HG03280 (cell line): ENCODE results near the gene BRCA1.
A peak's percentile ranks its signal among the peaks of the same experiment; 100 is the strongest.
"Not testable (repeated sequence)": the region's sequence is repeated elsewhere in the genome, so short reads cannot be mapped to it uniquely, and the experiment has no call there.

ENCODE experiments used
- ATAC-seq: cut with Tn5 transposase; IDR thresholded peaks from one replicate; pipeline ENCODE4 v1.9.1; 2021; ENCODE audit warnings: mild to moderate bottlenecking, moderate library complexity; ENCODE audit not compliant: unreplicated experiment

Gene BRCA1

DNA sequence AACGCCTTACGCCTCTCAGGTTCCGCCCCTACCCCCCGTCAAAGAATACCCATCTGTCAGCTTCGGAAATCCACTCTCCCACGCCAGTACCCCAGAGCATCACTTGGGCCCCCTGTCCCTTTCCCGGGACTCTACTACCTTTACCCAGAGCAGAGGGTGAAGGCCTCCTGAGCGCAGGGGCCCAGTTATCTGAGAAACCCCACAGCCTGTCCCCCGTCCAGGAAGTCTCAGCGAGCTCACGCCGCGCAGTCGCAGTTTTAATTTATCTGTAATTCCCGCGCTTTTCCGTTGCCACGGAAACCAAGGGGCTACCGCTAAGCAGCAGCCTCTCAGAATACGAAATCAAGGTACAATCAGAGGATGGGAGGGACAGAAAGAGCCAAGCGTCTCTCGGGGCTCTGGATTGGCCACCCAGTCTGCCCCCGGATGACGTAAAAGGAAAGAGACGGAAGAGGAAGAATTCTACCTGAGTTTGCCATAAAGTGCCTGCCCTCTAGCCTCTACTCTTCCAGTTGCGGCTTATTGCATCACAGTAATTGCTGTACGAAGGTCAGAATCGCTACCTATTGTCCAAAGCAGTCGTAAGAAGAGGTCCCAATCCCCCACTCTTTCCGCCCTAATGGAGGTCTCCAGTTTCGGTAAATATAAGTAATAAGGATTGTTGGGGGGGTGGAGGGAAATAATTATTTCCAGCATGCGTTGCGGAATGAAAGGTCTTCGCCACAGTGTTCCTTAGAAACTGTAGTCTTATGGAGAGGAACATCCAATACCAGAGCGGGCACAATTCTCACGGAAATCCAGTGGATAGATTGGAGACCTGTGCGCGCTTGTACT lies at the start of gene BRCA1:
BRCA1 (minus strand) TSS at position 232 of the 834 bp plus-strand sequence. CDS start 1,268 bp downstream, outside the sequence.
- ATAC-seq, result peak; percentile 96

DNA sequence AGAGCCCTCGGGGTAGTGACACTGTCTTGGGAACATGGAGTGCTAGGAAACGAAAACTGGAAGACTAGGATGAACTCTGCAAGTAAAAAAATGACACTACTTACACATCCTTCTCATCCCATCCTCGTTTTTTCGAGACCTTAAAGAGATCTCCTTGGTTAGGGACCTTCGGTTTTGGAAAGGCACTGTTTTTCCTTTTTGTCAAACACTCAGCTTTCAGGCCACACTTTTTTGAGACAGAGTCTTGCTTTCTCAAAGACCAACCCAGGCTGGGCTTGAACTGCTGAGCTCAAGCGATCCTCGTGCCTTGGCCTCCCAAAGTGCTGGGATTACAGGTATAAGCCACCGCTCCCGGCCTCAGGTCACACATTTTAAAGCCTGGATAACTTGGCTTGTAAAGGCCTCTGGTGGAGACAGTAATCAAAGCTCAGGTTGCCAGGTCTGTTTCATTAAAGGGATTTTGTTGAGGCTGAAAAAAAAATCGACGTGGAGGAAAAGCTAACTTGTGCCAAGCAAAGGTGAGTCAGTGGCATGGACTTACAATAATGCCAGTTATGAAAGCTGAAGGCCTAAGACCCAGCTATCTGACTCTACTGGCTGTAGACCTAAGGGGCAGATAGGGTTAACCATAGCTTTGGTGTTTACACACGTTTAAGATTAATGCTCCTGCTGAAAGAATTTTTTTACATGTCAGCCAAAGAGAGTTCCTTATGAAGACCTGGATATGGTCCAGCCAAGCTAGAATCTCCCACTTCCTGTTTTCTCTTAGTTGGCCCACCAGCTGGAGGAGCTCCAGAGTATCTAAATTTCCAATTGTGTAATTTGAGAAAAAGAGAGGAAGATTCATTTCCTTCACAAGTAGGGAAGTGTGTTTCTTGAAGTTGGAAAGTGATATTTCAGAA lies 46.7 kb upstream of the BRCA1 start:
- no peak for ATAC-seq

DNA sequence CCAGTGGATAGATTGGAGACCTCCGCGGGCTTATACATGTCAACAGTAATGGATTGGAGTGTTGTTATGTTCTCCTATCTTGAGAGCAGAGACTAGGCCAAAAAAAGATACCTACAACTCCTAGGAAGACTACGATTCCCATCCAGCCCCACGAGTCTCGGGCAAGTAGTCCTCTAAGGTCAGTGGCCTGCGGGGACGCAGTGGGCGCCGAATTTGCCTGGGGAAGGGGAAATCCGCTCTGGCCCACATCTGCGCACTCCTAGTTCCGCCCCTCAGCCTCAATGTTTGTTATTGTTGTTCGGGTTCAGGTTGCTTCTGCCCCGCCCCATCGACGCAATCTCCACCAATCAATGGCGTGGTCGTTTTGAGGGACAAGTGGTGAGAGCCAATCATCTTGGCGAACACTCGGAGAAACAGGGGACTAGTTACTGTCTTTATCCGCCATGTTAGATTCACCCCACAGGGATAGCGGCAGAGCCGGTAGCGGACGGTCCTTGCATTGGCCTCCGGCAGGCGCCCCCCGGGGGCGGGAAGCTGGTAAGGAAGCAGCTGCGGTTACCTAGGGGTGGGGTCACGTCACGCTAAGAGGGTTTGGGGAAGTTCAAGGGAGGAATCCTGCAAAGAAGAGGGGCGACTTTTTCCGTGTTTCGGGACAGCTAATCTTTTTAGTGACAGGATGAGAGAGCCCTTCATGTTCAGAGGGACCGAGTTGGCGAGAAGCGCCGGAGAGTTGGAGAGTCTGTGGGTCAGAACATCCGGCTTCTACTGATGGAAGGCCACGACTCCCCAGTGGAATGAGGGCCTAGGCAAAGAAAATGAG lies 45.8 kb upstream of the BRCA1 start, which contains the start of gene NBR1:
NBR1 (plus strand) TSS at position 449 of the 820 bp plus-strand sequence. CDS start 4,586 bp downstream, outside the sequence.
- ATAC-seq, result peak; percentile 81

DNA sequence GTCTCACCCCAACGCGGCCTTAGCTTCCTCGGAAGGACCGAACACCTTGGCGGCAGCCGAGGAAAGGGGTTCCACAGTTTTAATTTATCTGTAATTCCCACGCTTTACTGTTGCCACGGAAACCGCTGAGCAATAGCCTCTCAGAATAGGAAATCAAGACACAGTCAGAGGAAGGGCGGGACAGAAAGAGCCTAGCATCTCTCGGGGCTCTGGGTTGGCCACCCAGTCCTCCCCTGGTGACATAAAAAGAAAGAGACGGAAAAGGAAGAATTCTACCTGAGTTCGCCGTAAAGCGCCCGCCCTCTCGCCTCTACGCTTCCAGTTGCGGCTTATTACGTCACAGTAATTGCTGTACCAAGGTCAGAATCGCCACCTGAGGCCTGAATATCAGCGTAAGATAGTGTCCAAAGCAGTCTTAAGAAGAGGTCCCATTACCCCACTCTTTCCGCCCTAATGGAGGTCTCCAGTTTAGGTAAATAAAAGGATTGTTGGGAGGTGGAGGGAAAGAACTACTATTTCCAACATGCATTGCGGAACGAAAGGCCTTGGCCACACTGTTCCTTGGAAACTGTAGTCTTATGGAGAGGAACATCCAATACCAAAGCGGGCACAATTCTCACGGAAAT lies 45.1 kb upstream of the BRCA1 start:
- ATAC-seq, result peak; percentile 71

DNA sequence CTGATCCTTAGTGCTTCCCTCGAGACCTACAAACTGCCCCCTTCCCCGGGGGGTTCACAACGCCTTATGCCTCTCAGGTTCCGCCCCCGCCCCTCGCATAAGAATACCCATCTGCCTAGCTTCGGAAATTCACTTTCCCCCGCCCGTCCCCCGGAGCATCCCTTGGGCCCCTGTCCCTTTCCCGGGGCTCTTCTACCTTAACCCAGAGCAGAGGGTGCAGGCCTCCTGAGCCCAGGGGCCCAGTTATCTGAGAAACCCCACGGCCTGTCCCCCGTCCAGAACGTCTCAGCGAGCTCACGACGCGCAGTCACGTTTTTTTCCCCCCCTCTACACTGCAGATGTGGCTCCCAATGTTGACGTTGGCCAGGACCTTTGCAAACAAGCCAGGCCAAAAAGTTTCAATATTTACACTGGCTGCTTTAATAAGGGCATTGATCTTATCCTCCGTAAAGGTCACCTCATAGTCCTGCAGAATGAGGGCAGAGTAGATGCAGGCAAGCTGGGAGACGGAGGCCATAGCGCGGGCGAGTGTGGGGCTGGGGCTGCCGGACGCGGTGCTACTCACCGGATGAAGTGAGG lies 44.5 kb upstream of the BRCA1 start:
- no peak for ATAC-seq

DNA sequence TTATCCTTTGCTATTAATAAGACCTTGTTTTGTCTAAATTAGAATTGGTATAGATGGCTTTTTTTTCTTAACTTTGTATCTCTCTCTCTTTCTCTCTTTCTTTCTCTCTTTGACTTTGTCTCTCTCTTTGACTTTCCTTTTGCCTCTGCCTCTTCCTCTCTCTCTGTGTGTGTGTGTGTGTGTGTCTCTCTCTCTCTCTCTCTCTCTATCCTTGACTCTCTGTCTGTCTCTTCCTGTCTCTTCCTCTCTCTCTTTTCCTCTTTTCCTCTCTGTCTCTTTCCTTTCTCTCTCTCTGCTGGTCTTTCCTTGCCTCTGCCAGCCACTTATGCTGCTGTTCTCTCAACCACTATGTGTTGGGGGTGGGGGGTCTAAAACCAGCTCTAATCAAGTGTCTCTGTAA lies 40.8 kb upstream of the BRCA1 start:
- not testable (repeated sequence) for ATAC-seq

DNA sequence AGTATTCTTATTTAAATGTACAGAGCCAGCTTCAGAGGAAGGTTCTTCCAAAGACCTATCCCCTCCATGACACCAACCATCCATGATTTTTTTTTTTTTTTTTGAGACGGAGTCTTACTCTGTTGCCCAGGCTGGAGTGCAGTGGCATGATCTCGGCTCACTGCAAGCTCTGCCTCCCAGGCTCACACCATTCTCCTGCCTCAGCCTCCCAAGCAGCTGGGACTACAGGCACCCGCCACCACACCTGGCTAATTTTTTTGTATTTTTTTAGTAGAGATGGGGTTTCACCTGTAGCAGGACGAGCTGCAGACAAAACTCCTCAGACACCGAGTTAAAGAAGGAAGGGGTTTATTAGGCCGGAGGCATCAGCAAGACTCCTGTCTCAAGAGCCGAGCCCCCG lies 34.8 kb upstream of the BRCA1 start:
- not testable (repeated sequence) for ATAC-seq

DNA sequence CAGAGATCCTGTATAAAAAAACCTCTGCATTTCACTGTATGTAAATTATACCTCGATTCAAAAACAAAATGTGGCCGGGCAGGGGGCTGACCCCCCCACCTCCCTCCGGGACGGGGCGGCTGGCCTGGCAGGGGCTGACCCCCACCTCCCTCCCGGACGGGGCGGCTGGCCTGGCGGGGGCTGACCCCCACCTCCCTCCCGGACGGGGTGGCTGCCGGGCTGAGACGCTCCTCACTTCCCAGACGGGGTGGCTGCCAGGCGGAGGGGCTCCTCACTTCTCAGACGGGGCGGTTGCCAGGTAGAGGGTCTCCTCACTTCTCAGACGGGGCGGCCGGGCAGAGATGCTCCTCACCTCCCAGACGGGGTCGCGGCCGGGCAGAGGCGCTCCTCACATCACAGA lies 34.1 kb upstream of the BRCA1 start:
- not testable (repeated sequence) for ATAC-seq

DNA sequence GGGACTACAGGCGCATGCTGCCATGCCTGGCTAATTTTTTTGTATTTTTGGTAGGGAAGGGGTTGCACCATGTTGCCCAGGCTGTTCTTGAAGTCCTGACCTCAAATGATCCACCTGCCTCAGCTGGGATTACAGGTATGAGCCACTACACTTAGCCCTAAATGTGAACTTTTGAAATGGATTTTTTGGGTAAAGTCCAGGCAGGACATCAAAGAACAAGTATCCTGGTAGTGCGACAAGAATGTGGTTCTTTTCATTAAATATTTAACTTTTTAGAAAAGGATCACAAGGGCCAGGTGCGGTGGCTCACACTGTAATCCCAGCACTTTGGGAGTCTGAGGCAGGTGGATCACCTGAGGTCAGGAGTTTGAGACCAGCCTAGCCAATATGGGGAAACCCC lies 30.5 kb upstream of the BRCA1 start:
- no peak for ATAC-seq

DNA sequence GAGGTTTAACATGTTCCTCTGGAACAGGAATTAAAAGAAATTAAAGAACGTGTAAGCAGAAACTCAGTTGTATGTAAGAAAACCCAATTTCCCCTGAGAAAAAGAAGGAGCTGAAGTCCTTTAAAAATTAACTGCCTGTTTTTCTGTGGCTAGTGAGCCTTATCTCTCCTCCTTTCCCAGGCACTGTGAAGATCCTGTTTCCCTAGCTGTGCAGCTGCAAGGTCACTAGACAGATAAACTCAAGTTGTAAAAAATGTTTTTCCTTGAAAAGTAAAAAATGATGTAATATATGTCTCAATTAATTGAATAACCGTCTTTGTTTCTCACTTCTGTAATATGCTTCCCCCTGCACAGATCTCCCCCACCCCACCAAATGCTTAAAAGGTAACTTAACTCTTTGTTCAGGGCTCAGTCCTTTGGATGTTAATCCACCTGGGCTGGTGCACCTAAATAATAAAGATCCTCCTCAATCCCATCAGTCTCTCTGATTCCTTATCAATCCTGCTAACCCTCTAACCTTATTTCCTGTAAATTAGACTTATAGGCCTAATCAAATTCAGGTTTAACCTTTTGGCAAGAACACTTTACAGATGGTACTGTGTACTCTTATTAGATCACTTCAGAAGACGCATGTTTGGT lies 28.2 kb upstream of the BRCA1 start:
- ATAC-seq, result not testable (repeated sequence)

DNA sequence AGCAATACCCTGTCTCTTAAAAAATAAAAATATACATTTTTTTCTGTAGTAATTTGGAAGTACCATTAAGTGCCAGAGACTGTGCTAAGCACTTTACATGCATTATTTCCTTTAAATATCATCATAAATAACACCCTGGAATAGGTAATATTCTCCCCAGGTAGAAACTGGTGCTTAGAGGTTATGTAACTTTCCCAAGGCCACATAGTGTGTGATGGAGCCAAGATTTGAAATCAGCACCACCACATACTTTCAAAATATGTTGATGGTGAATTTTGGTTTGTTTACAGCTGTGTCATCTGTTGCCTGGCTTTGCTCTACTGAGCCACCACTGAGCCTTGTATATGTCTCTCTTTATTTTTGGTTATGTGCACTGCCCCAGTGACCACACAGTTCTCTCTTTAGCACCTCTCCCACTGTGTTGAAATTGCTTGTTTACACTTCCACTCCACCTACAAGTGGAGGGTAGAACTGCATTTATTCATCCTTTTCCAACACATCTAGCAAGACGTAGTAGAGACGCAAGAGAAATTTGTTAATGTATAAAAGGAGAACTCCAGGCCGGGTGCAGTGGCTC lies 26.8 kb upstream of the BRCA1 start:
- ATAC-seq, result no peak

DNA sequence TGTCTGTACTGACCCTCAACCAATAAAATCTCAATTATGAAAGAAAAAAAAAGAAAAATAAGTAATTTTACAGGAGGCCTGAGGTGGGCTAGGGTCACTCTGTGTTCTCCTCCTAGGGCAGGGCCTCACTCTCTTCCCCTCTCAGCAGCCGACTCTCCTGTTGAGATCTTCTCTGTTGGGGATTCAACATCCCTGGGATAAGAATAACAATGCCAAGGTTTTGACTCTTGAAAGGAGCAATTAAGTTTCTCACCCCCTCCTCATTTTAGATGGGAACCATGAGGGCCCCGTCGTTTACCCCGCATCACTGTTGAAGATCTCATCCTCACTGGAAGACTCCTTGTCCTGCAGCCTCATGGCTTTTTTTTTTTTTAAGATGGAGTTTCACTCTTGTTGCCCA lies 21.5 kb upstream of the BRCA1 start:
- ATAC-seq, result no peak

DNA sequence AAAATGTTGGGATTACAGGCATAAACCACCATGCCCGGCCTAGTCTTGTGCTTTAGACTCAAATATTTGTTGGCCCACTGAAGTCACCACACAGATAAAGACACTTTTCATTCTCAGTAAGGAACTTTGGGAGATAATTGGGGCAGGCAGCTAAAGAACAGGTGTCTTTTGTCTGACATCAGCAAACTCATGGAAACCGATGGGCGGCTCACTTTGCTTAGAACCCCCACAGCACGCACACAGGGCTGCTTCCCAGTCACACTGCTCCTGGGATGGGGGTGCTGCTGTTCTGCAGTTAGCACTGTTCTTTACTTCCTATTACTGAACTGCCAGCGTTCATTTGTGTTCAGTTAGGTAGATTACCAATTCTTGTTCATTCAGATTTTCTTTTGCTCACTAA lies 18.0 kb upstream of the BRCA1 start:
- ATAC-seq, result no peak

DNA sequence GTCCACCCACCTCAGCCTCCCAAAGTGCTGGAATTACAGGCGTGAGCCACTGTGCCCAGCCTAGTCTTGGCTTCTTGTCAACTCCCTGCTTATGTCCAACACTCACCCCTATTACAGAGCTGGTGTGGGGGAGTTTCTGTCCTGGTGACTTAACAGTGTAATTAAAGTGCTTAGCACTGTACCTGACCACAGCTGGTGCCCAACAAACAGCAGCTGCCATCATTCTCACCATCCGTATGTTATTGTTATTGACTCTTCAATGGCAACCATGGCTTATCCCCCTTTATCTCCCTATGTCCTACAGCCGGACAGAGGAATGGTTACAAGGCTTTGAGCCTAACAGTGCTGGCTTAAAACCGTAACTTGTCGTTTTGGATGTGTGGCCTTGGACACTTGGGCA lies 17.0 kb upstream of the BRCA1 start:
- ATAC-seq, result no peak

DNA sequence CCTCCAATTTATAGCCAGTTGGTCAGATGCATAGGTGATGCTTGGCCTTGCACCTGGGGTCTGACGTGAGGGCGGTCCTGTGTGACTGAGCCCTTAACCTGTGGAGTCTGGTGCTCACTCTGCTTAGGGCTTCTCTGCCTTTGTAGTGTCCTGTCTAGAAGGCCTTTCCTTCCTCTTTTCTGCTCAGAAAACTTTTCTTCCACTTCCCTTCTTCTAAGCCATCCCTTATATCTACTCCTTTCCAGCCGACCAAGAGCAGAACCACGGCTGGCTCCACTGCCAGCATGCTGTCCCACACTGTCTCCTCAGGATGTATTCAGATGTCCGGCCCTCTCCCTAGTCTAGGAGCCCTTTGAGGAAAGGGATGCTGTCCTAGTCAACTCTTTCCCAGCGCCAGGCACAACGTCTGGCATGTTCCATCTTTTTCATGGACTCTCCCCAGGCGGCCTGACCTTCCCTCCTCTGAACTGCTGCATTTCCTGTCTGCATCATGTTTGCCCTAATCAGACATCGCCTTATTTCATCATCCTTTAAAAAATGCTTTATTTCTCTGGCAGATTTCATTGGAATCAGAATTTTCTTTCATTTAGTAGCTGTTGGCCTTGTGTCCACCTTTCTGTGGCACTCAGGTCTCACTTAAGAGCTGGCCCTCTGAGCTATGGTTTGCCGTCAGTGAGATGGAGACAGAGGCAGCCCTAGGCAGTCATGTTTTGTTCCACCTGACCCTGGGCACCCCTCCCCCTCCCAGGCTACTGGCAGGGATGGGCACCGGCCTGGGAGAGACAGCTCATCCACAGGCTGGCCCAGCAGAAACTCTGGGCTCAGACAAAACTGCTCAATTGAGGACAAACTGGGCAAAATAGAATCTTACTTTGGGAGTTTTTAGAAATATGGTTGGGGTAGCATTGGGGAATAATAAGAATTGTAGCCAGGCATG lies 15.5 kb upstream of the BRCA1 start:
- ATAC-seq, result no peak

DNA sequence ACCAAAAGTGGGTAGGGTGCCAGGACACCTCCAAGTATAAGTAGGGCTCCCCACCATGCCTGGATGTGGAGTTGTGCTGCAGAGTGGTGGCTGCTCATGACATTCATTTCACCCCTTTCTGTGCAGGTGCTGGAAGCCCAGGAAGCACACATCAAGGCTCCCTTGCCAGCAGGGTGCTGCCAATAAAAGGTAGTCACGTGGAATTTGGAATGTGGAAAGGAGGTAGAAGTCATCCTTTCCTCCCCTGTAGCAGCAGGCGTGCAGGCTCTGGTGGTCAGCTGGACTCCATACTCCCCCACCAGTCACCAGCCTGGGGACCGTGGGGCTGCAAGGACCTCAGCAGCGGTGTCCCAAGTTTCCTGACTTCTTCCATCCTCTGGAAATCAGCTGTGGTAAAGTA lies 13.4 kb upstream of the BRCA1 start:
- not testable (repeated sequence) for ATAC-seq

DNA sequence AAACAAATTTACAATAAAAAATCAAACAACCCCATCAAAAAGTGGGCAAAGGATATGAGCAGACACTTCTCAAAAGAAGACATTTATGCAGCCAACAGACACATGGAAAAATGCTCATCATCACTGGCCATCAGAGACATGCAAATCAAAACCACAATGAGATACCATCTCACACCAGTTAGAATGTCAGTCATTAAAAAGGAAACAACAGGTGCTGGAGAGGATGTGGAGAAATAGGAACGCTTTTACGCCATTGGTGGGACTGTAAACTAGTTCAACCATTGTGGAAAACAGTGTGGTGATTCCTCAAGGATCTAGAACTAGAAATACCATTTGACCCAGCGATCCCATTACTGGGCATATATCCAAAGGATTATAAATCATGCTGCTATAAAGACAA lies 11.4 kb upstream of the BRCA1 start:
- ATAC-seq, result not testable (repeated sequence)

DNA sequence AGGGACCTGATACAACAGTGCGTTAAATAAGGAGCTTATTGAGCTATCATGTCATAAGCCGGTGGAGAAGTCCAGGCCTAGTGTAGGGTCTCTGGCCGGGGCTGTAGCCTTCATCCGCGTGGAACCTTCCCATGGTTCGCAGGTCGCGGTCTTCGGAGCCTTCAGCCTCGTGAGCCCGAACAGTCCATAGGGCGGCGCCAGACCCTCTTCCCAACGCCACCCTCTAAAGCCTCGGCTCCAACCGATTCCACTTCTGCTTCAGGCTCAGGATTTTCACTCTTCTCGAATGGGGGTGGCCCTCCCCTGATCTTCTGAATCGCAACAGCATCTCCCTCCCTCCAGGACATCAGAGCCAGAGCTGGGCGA lies 10.3 kb upstream of the BRCA1 start:
- ATAC-seq, result no peak
